IPS-20b (cell line): ENCODE data around the gene FAM76A.
"Not testable (repeated sequence)": the region's sequence is repeated elsewhere in the genome, so short reads cannot be mapped to it uniquely, and the experiment has no call there.

Experiments used
- H3K27ac ChIP-seq: one replicate; pipeline ENCODE4 v1.5.1; 2013; ENCODE audit warnings: low read length
- H3K27me3 ChIP-seq: 2 replicates; pipeline ENCODE4 v1.6.1; 2013; ENCODE audit warnings: mild to moderate bottlenecking, low read length, inconsistent platforms; ENCODE audit not compliant: insufficient read depth
- H3K36me3 ChIP-seq: 2 replicates; pipeline ENCODE4 v1.6.1; 2013; ENCODE audit warnings: low read depth, mild to moderate bottlenecking, inconsistent platforms, low read length, moderate library complexity; ENCODE audit not compliant: insufficient read depth
- H3K4me1 ChIP-seq: 2 replicates; pipeline ENCODE4 v1.6.1; 2013; ENCODE audit warnings: mild to moderate bottlenecking, control low read depth, inconsistent platforms, low read length, moderate library complexity; ENCODE audit not compliant: insufficient read depth
- H3K4me3 ChIP-seq: 2 replicates; pipeline ENCODE4 v1.5.1; 2013; ENCODE audit warnings: mild to moderate bottlenecking, low read length, inconsistent platforms
- H3K9ac ChIP-seq: 2 replicates; pipeline ENCODE4 v1.6.1; 2013; ENCODE audit warnings: low read depth, mild to moderate bottlenecking, inconsistent platforms, low read length, moderate library complexity
- H3K9me3 ChIP-seq: 2 replicates; pipeline ENCODE4 v1.6.1; 2013; ENCODE audit warnings: mild to moderate bottlenecking, low read depth, low read length, inconsistent platforms; ENCODE audit not compliant: insufficient read depth

The FAM76A gene

GRCh38 chr1:27725374-27726172 lies at the start of gene FAM76A:
TSS of gene FAM76A (plus strand) at chr1:27725961. CDS start at chr1:27726081, 120 bp downstream.
- Histone ChIP-seq H3K36me3 (peaks cover 5% of the 10 kb centered on the region; the same call in 1 of the 2 replicates), H3K4me3 (peak within 1 kb of the TSS; percentile 82), H3K9me3 (no peaks in the 10 kb centered on the region), H3K27me3 (peaks cover 6% of the 10 kb centered on the region; the same call in 1 of the 2 replicates), H3K27ac (peak within 1 kb of the TSS; percentile 83), H3K9ac (peak within 1 kb of the TSS; percentile 75; the same call in 1 of the 2 replicates), H3K4me1 (no peaks in the 10 kb centered on the region)

- H3K36me3 ChIP-seq, result no peaks in the 10 kb centered on the region
- H3K27me3 ChIP-seq, result no peaks in the 10 kb centered on the region
- no peak overlapping the region for H3K4me3 ChIP-seq
- peaks cover 6% of the 10 kb centered on the region; the same call in 1 of the 2 replicates for H3K4me1 ChIP-seq
- no peak overlapping the region for H3K9ac ChIP-seq
- H3K27ac ChIP-seq, result no peak overlapping the region
- peaks cover 19% of the 10 kb centered on the region for H3K9me3 ChIP-seq
These were observed 49.4 kb upstream of the FAM76A start for GRCh38 chr1:27676410-27676809.

- H3K9me3 ChIP-seq, result peaks cover 31% of the 10 kb centered on the region
- no peak overlapping the region for H3K4me3 ChIP-seq
- no peak overlapping the region for H3K27ac ChIP-seq
- no peaks in the 10 kb centered on the region for H3K27me3 ChIP-seq
- no peaks in the 10 kb centered on the region for H3K4me1 ChIP-seq
- no peaks in the 10 kb centered on the region for H3K36me3 ChIP-seq
- H3K9ac ChIP-seq, result no peak overlapping the region
These were observed 47.0 kb upstream of the FAM76A start for GRCh38 chr1:27678747-27679146.

GRCh38 chr1:27680225-27680791 lies 45.5 kb upstream of the FAM76A start:
- peaks cover 31% of the 10 kb centered on the region for H3K9me3 ChIP-seq
- H3K9ac ChIP-seq, H3K27me3 ChIP-seq, H3K27ac ChIP-seq, H3K4me1 ChIP-seq, H3K36me3 ChIP-seq, H3K4me3 ChIP-seq: not testable (repeated sequence)

- H3K9ac ChIP-seq, H3K36me3 ChIP-seq, H3K4me1 ChIP-seq, H3K4me3 ChIP-seq, H3K27me3 ChIP-seq, H3K27ac ChIP-seq: not testable (repeated sequence)
- peaks cover 31% of the 10 kb centered on the region for H3K9me3 ChIP-seq
These were observed 44.2 kb upstream of the FAM76A start for GRCh38 chr1:27681580-27681979.

- peaks cover 3% of the 10 kb centered on the region; the same call in 1 of the 2 replicates for H3K4me1 ChIP-seq
- H3K27ac ChIP-seq, result no peak overlapping the region
- peaks cover 31% of the 10 kb centered on the region for H3K9me3 ChIP-seq
- H3K9ac ChIP-seq, result no peak overlapping the region
- H3K4me3 ChIP-seq, result no peak overlapping the region
- H3K27me3 ChIP-seq, result no peaks in the 10 kb centered on the region
- H3K36me3 ChIP-seq, result no peaks in the 10 kb centered on the region
These were observed 43.3 kb upstream of the FAM76A start for GRCh38 chr1:27682351-27682944.

- Histone ChIP-seq H3K36me3 (no peaks in the 10 kb centered on the region), H3K9ac (no peak overlapping the region), H3K27me3 (no peaks in the 10 kb centered on the region), H3K4me3 (no peak overlapping the region), H3K27ac (no peak overlapping the region), H3K9me3 (peaks cover 31% of the 10 kb centered on the region), H3K4me1 (peaks cover 3% of the 10 kb centered on the region; the same call in 1 of the 2 replicates)
These were observed 41.6 kb upstream of the FAM76A start for GRCh38 chr1:27684176-27684575.

GRCh38 chr1:27686223-27686990 lies 39.4 kb upstream of the FAM76A start:
- no peaks in the 10 kb centered on the region for H3K36me3 ChIP-seq
- no peak overlapping the region for H3K9ac ChIP-seq
- peaks cover 17% of the 10 kb centered on the region for H3K9me3 ChIP-seq
- no peaks in the 10 kb centered on the region for H3K27me3 ChIP-seq
- no peak overlapping the region for H3K27ac ChIP-seq
- H3K4me1 ChIP-seq, result peaks cover 10% of the 10 kb centered on the region; the same call in 1 of the 2 replicates
- H3K4me3 ChIP-seq, result no peak overlapping the region

GRCh38 chr1:27687906-27688305 lies 37.9 kb upstream of the FAM76A start:
- peaks cover 16% of the 10 kb centered on the region for H3K9me3 ChIP-seq
- no peak overlapping the region for H3K27ac ChIP-seq
- H3K36me3 ChIP-seq, result no peaks in the 10 kb centered on the region
- H3K4me3 ChIP-seq, result no peak overlapping the region
- H3K9ac ChIP-seq, result no peak overlapping the region
- no peaks in the 10 kb centered on the region for H3K27me3 ChIP-seq
- H3K4me1 ChIP-seq, result peaks cover 10% of the 10 kb centered on the region; the same call in 1 of the 2 replicates

- H3K4me1 ChIP-seq, result peaks cover 10% of the 10 kb centered on the region; the same call in 1 of the 2 replicates
- 0 out of 2 replicates have a peak overlapping the region, but pooled peaks have one; percentile 29 for H3K9ac ChIP-seq
- no peaks in the 10 kb centered on the region for H3K27me3 ChIP-seq
- H3K36me3 ChIP-seq, result no peaks in the 10 kb centered on the region
- H3K4me3 ChIP-seq, result no peak overlapping the region; the same call in 1 of the 2 replicates
- peaks cover 17% of the 10 kb centered on the region for H3K9me3 ChIP-seq
- H3K27ac ChIP-seq, result no peak overlapping the region
These were observed 36.2 kb upstream of the FAM76A start for GRCh38 chr1:27689423-27690173.
